Measurements from ENCODE around the gene SYNE2. TPM values are rescaled to one million over a fixed set of nuclear protein-coding genes. Genes with fewer than 3 reads are reported as not detected.

SYNE2 gene
- total and polyA plus RNA-seq, 4 donors, result 12.0 to 79.9 (median 19.5) TPM

DNA sequence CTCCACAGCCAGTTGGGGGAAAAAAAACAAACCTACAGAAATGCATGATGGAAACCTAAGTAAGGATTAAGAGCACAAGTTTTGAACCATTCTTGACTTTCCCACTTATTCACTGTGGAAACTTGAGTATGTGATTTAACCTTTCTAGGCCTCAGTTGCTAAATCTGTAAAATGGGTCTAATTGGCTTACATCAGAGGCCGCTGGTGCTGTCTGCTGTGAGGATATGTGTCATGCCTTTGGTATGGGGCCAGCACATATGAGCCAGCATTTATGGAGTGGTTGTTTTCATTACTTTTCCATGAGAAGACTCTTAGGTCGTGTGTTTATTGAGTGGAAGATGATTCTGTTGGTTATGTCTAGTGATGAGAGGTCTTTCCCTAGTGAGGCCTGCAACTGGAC lies 339.0 kb downstream of the SYNE2 start:
- H3K36me3 ChIP-seq (ENCODE audit: control insufficient read depth in 4 of 4, insufficient read depth in 3 of 4, low read depth in 1 of 4, low read length in 3 of 4), result peaks cover 12 to 49% (median 44%) of the 10 kb centered on the region in 4 donors
- WGBS, result 89% methylated on average over 2 of the region's 2 CpGs
- peaks cover 0 to 3% (median 0%) of the 10 kb centered on the region in 4 donors for H3K4me1 ChIP-seq (ENCODE audit: control insufficient read depth in 4 of 4, insufficient read depth in 4 of 4, low read length in 3 of 4)
- H3K9me3 ChIP-seq (ENCODE audit: control insufficient read depth in 4 of 4, low read length in 3 of 4), result no peaks in the 10 kb centered on the region
- no peak overlapping the region for H3K4me3 ChIP-seq (ENCODE audit: low read depth in 1 of 3, low read length in 3 of 3)
- H3K9ac ChIP-seq (ENCODE audit: low read depth in 1 of 2, low read length in 2 of 2), result no peak overlapping the region
- no peaks in the 10 kb centered on the region for H3K27me3 ChIP-seq (ENCODE audit: control insufficient read depth in 4 of 4, insufficient read depth in 4 of 4, low read length in 3 of 4)
- no peak overlapping the region for H3K27ac ChIP-seq (ENCODE audit: low read depth in 1 of 2, low read length in 2 of 2)
- TF ChIP-seq, protein P1, sequence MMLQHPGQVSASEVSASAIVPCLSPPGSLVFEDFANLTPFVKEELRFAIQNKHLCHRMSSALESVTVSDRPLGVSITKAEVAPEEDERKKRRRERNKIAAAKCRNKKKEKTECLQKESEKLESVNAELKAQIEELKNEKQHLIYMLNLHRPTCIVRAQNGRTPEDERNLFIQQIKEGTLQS (IDR thresholded peaks at IDR 0.05), result no peak
- DNase-seq (ENCODE audit: low spot score), result no peak

DNA sequence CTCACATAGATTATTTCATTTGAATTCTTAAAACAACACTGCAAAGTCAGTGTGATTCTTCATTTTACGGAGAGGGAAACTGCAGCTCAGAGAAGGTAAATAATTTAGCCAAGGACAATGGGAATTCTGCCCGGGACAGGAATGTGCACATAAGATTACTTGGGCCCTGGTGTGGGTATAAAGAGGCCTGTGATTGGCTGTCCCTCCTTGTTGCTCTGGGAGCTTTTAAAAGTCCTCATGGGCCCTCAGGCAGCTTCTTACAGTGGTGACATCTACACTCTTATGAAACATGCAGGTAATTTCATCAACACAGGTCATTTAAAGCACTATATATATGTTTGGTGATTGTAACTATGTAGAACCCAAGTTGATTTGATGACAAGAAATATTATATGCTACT lies 341.0 kb downstream of the SYNE2 start:
- Histone ChIP-seq H3K4me1 (ENCODE audit: control insufficient read depth in 4 of 4, insufficient read depth in 4 of 4, low read length in 3 of 4) (peaks cover 0 to 3% (median 0%) of the 10 kb centered on the region in 4 donors), H3K9ac (ENCODE audit: low read depth in 1 of 2, low read length in 2 of 2) (no peak overlapping the region), H3K9me3 (ENCODE audit: control insufficient read depth in 4 of 4, low read length in 3 of 4) (no peaks in the 10 kb centered on the region), H3K4me3 (ENCODE audit: low read depth in 1 of 3, low read length in 3 of 3) (no peak overlapping the region), H3K27ac (ENCODE audit: low read depth in 1 of 2, low read length in 2 of 2) (no peak overlapping the region), H3K27me3 (ENCODE audit: control insufficient read depth in 4 of 4, insufficient read depth in 4 of 4, low read length in 3 of 4) (no peaks in the 10 kb centered on the region), H3K36me3 (ENCODE audit: control insufficient read depth in 4 of 4, insufficient read depth in 3 of 4, low read depth in 1 of 4, low read length in 3 of 4) (peaks cover 5 to 35% (median 31%) of the 10 kb centered on the region in 4 donors)
- WGBS, result 89% methylated on average over 2 of the region's 2 CpGs
- DNase-seq (ENCODE audit: low spot score), result no peak
- TF ChIP-seq JUND (IDR thresholded peaks at IDR 0.05) (no peak), FOXA2 (IDR thresholded peaks at IDR 0.05) (no peak), TAF1 (conservative IDR thresholded peaks at IDR 0.05) (no peak), YY1 (IDR thresholded peaks at IDR 0.05) (no peak), NR2F2 (IDR thresholded peaks at IDR 0.05) (no peak), GABPA (IDR thresholded peaks at IDR 0.05 in 1 of 2, conservative IDR thresholded peaks at IDR 0.05 in 1 of 2) (no peak), HNF4A (conservative IDR thresholded peaks at IDR 0.05) (no peak)
- TF ChIP-seq, protein P2, sequence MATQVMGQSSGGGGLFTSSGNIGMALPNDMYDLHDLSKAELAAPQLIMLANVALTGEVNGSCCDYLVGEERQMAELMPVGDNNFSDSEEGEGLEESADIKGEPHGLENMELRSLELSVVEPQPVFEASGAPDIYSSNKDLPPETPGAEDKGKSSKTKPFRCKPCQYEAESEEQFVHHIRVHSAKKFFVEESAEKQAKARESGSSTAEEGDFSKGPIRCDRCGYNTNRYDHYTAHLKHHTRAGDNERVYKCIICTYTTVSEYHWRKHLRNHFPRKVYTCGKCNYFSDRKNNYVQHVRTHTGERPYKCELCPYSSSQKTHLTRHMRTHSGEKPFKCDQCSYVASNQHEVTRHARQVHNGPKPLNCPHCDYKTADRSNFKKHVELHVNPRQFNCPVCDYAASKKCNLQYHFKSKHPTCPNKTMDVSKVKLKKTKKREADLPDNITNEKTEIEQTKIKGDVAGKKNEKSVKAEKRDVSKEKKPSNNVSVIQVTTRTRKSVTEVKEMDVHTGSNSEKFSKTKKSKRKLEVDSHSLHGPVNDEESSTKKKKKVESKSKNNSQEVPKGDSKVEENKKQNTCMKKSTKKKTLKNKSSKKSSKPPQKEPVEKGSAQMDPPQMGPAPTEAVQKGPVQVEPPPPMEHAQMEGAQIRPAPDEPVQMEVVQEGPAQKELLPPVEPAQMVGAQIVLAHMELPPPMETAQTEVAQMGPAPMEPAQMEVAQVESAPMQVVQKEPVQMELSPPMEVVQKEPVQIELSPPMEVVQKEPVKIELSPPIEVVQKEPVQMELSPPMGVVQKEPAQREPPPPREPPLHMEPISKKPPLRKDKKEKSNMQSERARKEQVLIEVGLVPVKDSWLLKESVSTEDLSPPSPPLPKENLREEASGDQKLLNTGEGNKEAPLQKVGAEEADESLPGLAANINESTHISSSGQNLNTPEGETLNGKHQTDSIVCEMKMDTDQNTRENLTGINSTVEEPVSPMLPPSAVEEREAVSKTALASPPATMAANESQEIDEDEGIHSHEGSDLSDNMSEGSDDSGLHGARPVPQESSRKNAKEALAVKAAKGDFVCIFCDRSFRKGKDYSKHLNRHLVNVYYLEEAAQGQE (IDR thresholded peaks at IDR 0.05), result no peak
- TF ChIP-seq, protein P1 (IDR thresholded peaks at IDR 0.05), result no peak
- TF ChIP-seq, protein P3, sequence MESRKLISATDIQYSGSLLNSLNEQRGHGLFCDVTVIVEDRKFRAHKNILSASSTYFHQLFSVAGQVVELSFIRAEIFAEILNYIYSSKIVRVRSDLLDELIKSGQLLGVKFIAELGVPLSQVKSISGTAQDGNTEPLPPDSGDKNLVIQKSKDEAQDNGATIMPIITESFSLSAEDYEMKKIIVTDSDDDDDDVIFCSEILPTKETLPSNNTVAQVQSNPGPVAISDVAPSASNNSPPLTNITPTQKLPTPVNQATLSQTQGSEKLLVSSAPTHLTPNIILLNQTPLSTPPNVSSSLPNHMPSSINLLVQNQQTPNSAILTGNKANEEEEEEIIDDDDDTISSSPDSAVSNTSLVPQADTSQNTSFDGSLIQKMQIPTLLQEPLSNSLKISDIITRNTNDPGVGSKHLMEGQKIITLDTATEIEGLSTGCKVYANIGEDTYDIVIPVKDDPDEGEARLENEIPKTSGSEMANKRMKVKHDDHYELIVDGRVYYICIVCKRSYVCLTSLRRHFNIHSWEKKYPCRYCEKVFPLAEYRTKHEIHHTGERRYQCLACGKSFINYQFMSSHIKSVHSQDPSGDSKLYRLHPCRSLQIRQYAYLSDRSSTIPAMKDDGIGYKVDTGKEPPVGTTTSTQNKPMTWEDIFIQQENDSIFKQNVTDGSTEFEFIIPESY (IDR thresholded peaks at IDR 0.05), result no peak
- TF ChIP-seq, protein P4, sequence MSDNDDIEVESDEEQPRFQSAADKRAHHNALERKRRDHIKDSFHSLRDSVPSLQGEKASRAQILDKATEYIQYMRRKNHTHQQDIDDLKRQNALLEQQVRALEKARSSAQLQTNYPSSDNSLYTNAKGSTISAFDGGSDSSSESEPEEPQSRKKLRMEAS (IDR thresholded peaks at IDR 0.05), result no peak

DNA sequence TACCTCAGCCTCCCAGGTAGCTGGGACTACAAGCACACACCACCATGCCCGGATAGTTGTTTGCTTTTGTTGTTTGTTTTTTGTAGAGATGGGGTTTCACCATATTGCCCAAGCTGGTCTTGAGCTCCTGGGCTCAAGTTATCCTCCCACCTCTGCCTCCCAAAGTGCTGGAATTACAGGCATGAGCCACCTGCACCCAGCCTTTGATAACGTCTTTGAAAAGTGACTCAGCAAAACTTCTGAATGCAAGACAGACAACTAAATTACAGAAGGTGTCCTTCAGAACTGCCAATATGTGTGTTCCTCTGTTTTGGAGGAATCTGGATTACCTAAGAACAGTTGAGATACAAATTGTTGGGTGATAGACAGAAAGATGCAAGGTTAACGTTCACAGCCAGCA lies 341.6 kb downstream of the SYNE2 start:
- Histone ChIP-seq H3K27ac (ENCODE audit: low read depth in 1 of 2, low read length in 2 of 2) (no peak overlapping the region), H3K4me3 (ENCODE audit: low read depth in 1 of 3, low read length in 3 of 3) (no peak overlapping the region), H3K36me3 (ENCODE audit: control insufficient read depth in 4 of 4, insufficient read depth in 3 of 4, low read depth in 1 of 4, low read length in 3 of 4) (peaks cover 5 to 37% (median 28%) of the 10 kb centered on the region in 4 donors), H3K9me3 (ENCODE audit: control insufficient read depth in 4 of 4, low read length in 3 of 4) (no peaks in the 10 kb centered on the region), H3K4me1 (ENCODE audit: control insufficient read depth in 4 of 4, insufficient read depth in 4 of 4, low read length in 3 of 4) (peaks cover 0 to 3% (median 0%) of the 10 kb centered on the region in 4 donors), H3K27me3 (ENCODE audit: control insufficient read depth in 4 of 4, insufficient read depth in 4 of 4, low read length in 3 of 4) (no peaks in the 10 kb centered on the region), H3K9ac (ENCODE audit: low read depth in 1 of 2, low read length in 2 of 2) (no peak overlapping the region)
- no peak for DNase-seq (ENCODE audit: low spot score)
- WGBS, result 69% methylated on average over 3 of the region's 3 CpGs
- no peak for TF ChIP-seq JUND (IDR thresholded peaks at IDR 0.05)
- no peak for TF ChIP-seq TAF1 (conservative IDR thresholded peaks at IDR 0.05)
- no peak for TF ChIP-seq RAD21 (IDR thresholded peaks at IDR 0.05)
- TF ChIP-seq, protein P4 (IDR thresholded peaks at IDR 0.05), result no peak
- no peak for TF ChIP-seq YY1 (IDR thresholded peaks at IDR 0.05)
- TF ChIP-seq, protein P3 (IDR thresholded peaks at IDR 0.05), result no peak
- TF ChIP-seq GABPA (IDR thresholded peaks at IDR 0.05 in 1 of 2, conservative IDR thresholded peaks at IDR 0.05 in 1 of 2), result no peak
- TF ChIP-seq RXRA (IDR thresholded peaks at IDR 0.05), result no peak
- no peak for TF ChIP-seq FOXA2 (IDR thresholded peaks at IDR 0.05)
- TF ChIP-seq HNF4G (IDR thresholded peaks at IDR 0.05), result no peak
- no peak for TF ChIP-seq NR2F2 (IDR thresholded peaks at IDR 0.05)
- no peak for TF ChIP-seq FOXA1 (IDR thresholded peaks at IDR 0.05)
- TF ChIP-seq, protein P5, sequence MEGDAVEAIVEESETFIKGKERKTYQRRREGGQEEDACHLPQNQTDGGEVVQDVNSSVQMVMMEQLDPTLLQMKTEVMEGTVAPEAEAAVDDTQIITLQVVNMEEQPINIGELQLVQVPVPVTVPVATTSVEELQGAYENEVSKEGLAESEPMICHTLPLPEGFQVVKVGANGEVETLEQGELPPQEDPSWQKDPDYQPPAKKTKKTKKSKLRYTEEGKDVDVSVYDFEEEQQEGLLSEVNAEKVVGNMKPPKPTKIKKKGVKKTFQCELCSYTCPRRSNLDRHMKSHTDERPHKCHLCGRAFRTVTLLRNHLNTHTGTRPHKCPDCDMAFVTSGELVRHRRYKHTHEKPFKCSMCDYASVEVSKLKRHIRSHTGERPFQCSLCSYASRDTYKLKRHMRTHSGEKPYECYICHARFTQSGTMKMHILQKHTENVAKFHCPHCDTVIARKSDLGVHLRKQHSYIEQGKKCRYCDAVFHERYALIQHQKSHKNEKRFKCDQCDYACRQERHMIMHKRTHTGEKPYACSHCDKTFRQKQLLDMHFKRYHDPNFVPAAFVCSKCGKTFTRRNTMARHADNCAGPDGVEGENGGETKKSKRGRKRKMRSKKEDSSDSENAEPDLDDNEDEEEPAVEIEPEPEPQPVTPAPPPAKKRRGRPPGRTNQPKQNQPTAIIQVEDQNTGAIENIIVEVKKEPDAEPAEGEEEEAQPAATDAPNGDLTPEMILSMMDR (IDR thresholded peaks at IDR 0.05; ENCODE audit: low read depth, low read length, missing input control), result no peak
- no peak for TF ChIP-seq SP1 (IDR thresholded peaks at IDR 0.05)

All from liver (tissue), 9 donors.